Measurements from ENCODE around the gene METTL9.

DNA sequence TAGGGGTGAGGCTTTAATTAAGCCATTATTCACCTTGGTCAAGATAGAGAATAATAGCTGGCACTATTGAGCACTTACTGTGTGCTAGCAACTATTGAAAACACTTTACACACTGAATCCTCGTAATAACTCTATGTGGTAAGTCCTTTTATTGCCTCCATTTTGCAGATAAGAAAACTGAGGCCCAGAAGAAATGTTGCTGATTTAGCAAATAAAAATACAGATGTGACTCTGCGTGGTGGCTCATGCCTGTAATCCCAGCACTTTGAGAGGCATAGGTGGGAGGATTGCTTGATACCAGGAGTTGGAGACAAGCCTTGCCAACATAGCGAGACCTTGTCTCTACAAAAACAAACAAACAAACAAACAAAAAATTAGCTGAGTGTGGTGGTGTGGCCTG, 83.8 kb downstream of the METTL9 start:
- TF ChIP-seq POLR2A (IDR thresholded peaks at IDR 0.05) (no peak), POLR2AphosphoS5 (IDR thresholded peaks at IDR 0.05) (no peak), EP300 (IDR thresholded peaks at IDR 0.05) (no peak)
- TF ChIP-seq, protein P1, sequence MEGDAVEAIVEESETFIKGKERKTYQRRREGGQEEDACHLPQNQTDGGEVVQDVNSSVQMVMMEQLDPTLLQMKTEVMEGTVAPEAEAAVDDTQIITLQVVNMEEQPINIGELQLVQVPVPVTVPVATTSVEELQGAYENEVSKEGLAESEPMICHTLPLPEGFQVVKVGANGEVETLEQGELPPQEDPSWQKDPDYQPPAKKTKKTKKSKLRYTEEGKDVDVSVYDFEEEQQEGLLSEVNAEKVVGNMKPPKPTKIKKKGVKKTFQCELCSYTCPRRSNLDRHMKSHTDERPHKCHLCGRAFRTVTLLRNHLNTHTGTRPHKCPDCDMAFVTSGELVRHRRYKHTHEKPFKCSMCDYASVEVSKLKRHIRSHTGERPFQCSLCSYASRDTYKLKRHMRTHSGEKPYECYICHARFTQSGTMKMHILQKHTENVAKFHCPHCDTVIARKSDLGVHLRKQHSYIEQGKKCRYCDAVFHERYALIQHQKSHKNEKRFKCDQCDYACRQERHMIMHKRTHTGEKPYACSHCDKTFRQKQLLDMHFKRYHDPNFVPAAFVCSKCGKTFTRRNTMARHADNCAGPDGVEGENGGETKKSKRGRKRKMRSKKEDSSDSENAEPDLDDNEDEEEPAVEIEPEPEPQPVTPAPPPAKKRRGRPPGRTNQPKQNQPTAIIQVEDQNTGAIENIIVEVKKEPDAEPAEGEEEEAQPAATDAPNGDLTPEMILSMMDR (IDR thresholded peaks at IDR 0.05) = no peak

Data from stomach (tissue), 4 donors.